Astrocyte of the spinal cord (primary cell): Measurements from ENCODE around the gene SRSF7.

Experiments used
- DNase-seq: peaks from one replicate; pipeline ENCODE4 v3.0.0; 2011; ENCODE audit warnings: low read depth, low spot score
- H3K4me3 ChIP-seq: 2 replicates; pipeline ENCODE4 v1.5.1; 2011; ENCODE audit warnings: low read depth, mild to moderate bottlenecking, low read length, moderate library complexity
- in situ Hi-C: cut with HindIII; loops from 2 replicates; pipeline ENCODE4 v1.10.0; 2017; ENCODE audit warnings: low sequenced_read_pairs
- TF ChIP-seq, protein P1 (sequence below): IDR thresholded peaks from 2 replicates; pipeline ENCODE4 v1.5.1; 2012; ENCODE audit warnings: low read depth, mild to moderate bottlenecking, low read length, inconsistent platforms

The SRSF7 gene

DNA sequence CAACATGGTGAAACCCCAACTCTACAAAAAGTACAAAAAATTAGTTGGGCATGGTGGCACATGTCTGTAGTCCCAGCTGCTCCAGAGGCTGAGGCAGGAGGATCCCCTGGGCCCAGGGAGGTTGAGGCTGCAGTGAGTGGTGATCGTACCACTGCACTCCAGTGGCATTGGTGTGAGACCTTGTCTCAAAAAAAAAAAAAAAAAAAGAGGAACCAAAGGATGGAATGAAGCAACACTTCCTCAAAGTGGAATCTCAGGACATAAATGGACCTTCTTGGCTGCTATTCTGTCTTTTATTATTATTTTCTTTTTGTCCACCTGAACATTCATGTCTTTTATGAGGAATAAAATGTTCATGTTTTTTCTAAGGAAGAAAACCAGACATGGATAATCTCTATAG lies 40.6 kb upstream of the SRSF7 start:
- in situ Hi-C loops = no loop called here
- H3K4me3 ChIP-seq = no peak overlapping the region
- TF ChIP-seq, protein P1, sequence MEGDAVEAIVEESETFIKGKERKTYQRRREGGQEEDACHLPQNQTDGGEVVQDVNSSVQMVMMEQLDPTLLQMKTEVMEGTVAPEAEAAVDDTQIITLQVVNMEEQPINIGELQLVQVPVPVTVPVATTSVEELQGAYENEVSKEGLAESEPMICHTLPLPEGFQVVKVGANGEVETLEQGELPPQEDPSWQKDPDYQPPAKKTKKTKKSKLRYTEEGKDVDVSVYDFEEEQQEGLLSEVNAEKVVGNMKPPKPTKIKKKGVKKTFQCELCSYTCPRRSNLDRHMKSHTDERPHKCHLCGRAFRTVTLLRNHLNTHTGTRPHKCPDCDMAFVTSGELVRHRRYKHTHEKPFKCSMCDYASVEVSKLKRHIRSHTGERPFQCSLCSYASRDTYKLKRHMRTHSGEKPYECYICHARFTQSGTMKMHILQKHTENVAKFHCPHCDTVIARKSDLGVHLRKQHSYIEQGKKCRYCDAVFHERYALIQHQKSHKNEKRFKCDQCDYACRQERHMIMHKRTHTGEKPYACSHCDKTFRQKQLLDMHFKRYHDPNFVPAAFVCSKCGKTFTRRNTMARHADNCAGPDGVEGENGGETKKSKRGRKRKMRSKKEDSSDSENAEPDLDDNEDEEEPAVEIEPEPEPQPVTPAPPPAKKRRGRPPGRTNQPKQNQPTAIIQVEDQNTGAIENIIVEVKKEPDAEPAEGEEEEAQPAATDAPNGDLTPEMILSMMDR = no peak
- no peak for DNase-seq

DNA sequence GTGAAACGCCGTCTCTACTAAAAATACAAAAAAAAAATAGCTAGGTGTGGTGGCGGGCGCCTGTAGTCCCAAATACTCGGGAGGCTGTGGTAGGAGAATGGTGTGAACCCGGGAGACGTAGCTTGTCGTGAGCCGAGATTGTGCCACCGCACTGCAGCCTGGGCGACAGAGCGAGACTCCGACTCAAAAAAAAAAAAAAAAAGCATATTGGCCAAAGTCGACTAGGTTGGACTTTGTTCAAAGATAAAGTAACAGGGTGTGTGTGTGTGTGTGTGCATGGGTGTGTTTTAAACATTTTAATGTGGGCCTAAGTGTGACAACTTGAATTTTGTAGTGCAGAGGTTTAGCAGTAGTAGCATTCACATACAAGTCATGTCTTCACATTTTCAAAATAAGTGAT lies 38.5 kb upstream of the SRSF7 start:
- in situ Hi-C loops = no loop called here
- H3K4me3 ChIP-seq = no peak overlapping the region
- DNase-seq = no peak
- TF ChIP-seq, protein P1 = no peak

DNA sequence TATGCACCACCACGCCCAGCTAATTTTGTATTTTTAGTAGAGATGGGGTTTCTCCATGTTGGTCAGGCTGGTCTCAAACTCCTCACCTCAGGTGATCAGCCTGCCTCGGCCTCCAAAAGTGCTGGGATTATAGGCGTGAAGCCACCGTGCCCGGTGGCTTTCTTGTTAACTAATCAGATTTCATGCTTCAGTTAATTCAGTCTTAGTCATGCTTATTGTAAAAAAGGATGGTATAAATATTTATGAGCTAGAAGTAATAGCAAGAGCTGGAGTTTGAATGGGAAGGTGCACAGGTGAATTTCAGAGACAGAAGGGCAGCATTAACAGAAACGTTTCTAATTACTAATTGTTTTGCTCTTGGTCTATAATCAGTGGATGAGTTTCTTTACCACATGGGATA lies 37.1 kb upstream of the SRSF7 start:
- DNase-seq = peak; percentile 13
- no peak overlapping the region for H3K4me3 ChIP-seq
- in situ Hi-C loops = no loop called here
- TF ChIP-seq, protein P1 = no peak

DNA sequence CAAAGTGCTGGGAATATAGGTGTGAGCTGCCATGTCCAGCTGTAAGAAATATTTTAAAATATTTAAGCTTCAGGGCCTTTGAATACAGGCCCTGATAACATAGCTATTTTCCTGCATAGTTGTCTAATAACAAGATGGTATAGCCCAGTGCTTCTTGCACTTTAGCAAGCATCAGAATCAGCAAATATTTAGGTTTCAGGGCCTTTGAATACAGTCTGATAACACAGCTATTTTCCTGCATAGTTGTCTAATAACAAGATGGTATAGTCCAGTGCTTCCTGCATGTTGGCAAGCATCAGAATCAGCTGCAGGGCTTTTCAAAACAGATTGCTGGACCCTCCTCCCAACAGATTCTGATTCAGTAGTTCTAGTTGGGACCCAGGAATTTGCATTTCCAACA lies 32.4 kb upstream of the SRSF7 start:
- H3K4me3 ChIP-seq = no peak overlapping the region
- TF ChIP-seq, protein P1 = no peak
- in situ Hi-C loops = no loop called here

DNA sequence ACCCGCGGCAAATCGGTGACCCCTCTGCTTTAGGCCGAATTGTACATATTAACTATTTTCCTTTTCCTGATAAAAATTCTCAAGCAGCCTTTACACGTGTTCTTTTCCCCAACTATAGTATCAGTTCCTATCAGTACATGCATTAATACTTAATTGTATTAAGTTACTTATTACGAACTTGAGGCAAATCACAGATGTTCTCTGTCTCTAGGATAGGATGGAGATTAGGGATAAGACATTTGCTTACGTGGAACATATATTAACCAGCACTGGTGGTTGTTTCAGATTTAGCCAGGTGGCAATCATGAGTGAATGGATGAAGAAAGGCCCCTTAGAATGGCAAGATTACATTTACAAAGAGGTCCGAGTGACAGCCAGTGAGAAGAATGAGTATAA lies 27.5 kb upstream of the SRSF7 start:
- TF ChIP-seq, protein P1 = no peak

More for the DNA sequence above, 32.4 kb upstream of the SRSF7 start:
- DNase-seq = no peak

DNA sequence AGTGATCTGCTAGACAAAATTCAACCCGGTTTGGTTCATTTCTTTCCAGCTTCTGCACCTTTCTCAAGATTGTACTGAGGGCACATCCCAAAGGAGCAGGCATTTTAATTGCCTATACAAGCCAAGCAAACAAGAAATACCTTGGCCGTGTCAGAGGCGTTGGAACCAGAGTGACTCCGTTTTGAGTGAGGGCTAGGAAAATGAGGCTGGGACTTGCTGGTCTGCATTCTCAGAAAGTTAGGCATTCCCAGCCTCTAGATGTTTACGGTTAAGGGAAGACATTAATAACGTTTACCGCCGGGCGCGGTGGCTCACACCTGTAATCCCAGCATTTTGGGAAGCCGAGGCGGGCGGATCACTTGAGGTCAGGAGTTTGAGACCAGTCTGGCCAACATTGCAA lies 25.4 kb upstream of the SRSF7 start:
- H3K4me3 ChIP-seq = no peak overlapping the region
- in situ Hi-C loops = no loop called here
- TF ChIP-seq, protein P1 = no peak
- DNase-seq = no peak

More for the DNA sequence above, 27.5 kb upstream of the SRSF7 start:
- H3K4me3 ChIP-seq = peak overlapping the region; percentile 73
- in situ Hi-C loops = no loop called here
- DNase-seq = no peak

DNA sequence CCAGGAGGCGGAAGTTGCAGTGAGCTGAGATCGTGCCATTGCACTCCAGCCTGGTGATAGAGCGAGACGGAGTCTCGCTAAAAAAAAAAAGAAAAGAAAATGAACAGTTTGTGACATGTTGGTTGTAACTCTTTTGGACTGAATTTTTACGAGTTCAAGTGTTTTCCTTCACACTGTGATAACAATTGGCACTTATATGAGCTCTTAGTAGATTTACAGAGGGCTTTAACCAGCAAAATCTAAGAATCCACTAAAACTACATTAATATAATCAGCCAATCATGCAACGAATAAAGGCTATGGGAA lies 24.7 kb upstream of the SRSF7 start:
- no peak for DNase-seq
- TF ChIP-seq, protein P1 = no peak
- H3K4me3 ChIP-seq = no peak overlapping the region
- in situ Hi-C loops = no loop called here
